ENCODE results near the gene IFT88.
"Not testable (repeated sequence)": the region's sequence is repeated elsewhere in the genome, so short reads cannot be mapped to it uniquely, and the experiment has no call there.

IFT88 gene

DNA sequence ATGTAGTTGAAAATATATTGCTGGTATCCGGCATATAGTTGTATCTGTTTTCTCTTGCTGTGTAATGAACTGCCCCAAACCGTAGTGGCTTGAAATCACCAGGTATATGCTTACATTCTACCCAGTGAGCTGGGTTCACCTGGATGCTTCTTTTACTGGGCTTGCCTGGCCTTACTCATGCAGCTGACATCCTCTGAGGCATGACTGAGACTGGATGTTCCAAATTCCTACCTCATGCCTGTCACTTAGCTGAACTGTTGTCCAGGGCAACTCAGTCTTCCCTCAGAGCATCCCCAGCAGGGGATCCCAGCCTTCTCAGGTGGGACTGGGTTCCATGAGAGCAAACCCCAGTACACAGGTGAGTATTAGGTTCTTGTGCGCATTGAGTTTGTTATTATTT lies 66.8 kb downstream of the IFT88 start:
- DNase-seq = no peak

- DNase-seq = no peak
Measured at GRCh38 chr13:20636079-20636478, 69.1 kb downstream of the IFT88 start.

- DNase-seq = no peak
Measured at GRCh38 chr13:20637811-20638210, 70.9 kb downstream of the IFT88 start.

GRCh38 chr13:20647758-20648157 lies 80.8 kb downstream of the IFT88 start:
- DNase-seq = no peak

DNA sequence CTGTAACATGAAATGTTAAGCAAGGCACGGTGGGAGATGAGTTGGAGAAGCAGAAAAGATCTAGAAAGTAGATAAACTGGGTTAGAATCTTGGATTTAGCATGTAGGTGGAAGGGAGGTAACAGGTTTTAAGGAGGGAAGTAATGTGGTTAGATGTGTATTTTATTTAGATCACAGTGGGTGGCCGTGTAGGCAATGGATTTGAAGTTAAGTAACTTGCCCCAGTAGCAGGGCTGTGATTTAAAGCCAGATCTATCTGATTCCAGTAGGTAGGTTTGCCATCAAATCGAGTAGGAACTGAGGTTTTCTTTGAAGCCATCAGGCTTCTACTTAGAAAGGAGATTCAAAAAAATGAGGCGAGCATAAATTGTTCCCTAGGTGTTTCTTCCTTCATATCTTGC lies 86.0 kb downstream of the IFT88 start:
- no peak for DNase-seq

GRCh38 chr13:20654156-20654555 lies 87.2 kb downstream of the IFT88 start:
- DNase-seq = no peak

- no peak for DNase-seq
Measured at GRCh38 chr13:20658451-20659040, 91.6 kb downstream of the IFT88 start.

- no peak for DNase-seq
Measured at GRCh38 chr13:20664351-20664750, 97.4 kb downstream of the IFT88 start.

- DNase-seq = no peak
Measured at GRCh38 chr13:20666948-20667347, 100.0 kb downstream of the IFT88 start.

DNA sequence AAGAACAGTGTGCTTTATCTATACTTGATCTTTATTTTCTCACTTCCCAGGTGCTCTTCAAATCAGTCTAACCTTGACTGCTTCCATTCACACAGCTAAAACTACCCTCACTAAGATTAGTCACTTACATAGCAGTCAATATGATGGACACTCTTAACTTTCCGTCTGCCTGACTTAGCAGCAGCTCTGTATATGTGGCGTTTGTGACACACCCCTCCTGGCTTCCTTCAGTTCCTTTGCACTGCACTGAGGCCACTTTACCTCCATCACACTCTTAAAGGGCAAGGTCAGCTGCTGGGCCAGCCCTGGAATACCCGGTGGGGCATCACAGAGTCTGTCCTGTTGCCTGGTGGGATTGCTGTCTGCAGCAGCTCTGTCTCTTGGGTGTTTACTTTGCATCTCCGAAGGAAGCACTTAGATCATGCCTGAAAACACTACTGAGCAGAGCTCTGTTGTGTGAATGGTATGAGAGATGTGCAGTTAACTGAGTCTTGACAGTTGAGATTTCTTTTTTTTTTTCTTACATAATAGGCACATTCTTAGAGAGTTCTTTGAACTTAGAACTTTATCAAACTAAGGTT lies 101.0 kb downstream of the IFT88 start:
- no peak for DNase-seq

- DNase-seq = no peak
Measured at GRCh38 chr13:20669162-20669561, 102.2 kb downstream of the IFT88 start.

- DNase-seq = no peak
Measured at GRCh38 chr13:20671789-20672188, 104.8 kb downstream of the IFT88 start.

DNA sequence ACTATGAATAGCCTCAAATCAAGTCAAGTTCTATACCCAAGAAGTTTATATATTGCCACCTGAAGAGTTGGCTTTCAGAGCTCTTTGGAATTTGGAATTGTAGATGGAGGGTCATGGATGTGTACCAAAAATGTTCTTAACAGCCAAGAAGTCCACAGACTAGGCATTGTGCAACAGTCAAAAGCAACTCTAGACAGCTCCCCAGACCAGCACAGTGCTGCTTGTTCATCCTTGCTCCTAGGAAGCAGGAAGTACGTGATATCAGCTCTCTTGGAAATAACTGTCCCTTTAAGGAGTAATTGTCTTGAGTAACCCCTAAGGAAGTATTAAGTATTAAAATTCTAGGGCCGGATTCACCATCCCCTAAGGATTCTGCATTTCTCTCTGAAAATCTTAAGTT lies 105.8 kb downstream of the IFT88 start:
- DNase-seq = no peak

DNA sequence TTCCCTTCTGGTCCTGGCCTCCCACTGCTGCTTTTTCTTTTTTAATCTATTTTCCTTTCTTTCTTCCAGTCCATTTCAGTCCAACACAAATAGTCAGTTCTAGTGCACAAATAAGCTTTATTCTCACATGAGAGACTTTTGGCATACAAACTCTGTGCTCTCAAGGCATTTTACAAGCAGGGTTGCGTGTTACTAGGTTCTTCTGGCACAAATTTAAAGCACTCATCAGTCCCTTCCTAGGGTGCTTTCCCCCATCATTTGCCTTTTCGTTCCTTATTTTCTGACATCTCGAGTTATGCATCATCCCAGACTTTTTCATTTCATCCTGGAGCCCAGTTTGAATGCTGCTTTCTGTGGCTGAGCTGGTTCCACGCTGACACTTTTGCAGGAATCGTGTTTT lies 106.8 kb downstream of the IFT88 start:
- no peak for DNase-seq

GRCh38 chr13:20676213-20676612 lies 109.3 kb downstream of the IFT88 start:
- no peak for DNase-seq

GRCh38 chr13:20678606-20679005 lies 111.6 kb downstream of the IFT88 start:
- DNase-seq = not testable (repeated sequence)

GRCh38 chr13:20679879-20680278 lies 112.9 kb downstream of the IFT88 start:
- DNase-seq = no peak

DNA sequence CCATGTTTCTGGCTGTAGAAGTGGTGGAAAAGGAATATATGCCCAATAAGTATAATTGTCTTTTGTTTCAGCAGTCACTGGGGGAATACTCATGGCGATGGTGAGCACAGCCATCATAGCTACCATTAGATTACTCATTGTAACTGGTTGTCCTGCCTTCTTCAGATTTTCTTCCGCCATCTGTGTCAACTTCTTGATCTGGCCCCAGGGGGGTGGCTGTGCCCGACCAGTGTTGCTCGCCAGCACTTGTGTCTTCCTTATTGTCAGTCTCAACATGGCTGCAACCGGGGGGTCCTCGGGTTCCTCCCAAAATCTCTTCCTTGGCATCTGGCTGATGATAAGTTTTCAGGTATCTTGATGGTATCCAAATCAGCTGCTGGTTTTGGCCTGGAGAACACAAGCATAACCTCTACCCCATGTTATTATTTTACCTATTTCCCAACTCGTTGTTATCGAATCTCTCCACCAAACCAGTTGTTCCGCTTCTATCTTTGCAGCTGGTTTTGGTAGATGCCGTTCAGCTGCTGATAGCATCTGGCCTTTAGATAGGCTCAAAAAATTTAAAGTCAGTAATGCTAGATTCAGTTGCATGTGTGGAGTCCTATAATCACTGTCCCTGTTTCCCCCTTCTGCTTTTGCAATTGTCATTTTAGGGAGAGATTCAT lies 113.6 kb downstream of the IFT88 start:
- no peak for DNase-seq

- not testable (repeated sequence) for DNase-seq
Measured at GRCh38 chr13:20681481-20681880, 114.5 kb downstream of the IFT88 start.

DNA sequence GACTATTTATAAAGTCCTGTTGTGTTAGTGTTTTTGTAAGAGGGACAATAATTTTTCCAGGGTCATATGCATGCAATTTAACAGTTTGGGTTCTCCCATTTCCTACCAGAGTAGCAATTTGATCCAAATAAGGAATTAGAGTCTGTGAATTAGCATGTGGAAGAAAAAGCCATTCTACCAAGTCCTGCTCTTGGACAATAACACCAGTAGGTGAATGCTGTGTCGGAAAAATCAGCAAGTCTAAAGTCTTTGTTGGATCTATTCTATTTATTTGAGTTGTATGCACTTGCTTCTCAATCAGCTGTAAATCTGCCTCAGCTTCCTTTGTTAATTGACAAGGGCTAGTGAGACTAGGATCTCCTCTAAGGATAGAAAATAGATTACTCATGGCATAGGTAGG lies 115.1 kb downstream of the IFT88 start:
- DNase-seq = no peak

GRCh38 chr13:20684041-20684440 lies 117.1 kb downstream of the IFT88 start:
- no peak for DNase-seq

- DNase-seq = no peak
Measured at GRCh38 chr13:20684546-20684945, 117.6 kb downstream of the IFT88 start.

DNA sequence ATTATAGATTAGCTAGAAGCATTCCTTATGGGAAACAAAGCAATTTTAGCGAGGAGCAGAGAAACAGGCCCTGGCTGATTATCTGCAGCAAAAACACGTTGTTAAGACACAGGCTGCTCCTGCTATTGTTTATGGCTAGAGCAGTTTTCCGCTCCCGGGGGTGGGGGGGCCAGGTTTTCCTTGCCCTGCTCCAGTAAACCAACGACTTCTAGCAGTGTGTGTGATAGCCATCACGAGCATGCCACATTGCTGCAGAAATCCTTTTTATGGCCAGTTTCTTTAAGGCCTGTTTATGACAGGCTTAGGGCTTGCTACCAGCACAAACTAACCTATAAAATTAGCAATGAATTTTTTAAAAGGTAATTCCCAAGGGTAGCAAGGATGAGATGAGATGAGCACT lies 118.1 kb downstream of the IFT88 start:
- no peak for DNase-seq

DNA sequence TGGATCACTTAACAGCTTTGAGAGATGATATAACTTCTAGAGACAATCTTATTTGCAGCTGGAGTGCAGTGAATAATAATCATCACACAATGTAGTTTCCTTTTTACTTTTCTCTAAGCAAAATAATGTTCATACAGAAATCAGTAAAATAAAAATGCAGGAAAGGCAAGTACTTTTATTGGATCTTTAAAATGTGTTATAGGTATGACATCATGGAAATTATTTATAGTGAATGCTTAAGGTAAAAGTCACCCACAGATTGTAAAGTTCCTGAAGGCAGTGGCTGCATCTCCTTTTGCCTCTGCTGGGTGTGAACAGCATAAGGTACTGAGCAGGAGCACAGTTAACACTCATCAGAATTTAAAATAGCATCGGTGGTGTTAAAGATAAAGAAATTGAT lies 119.2 kb downstream of the IFT88 start:
- DNase-seq = no peak

Measured in SW 1271 (cell line).